Stimulated activated CD4-positive, alpha-beta T cell treated with anti-CD3 and anti-CD28 coated beads, TNF-alpha, amount 100 ng/mL, for 1 hour (primary cell): Measurements from ENCODE around the gene SYNDIG1L.

Source experiments
- DNase-seq, 3 donors: peaks; one replicate each; pipeline ENCODE4 v3.0.0-alpha.2; 2020; ENCODE audit warnings: low read depth in 3 of 3, low spot score in 1 of 3

The SYNDIG1L gene

GRCh38 chr14:74429991-74430390 lies 4.0 kb upstream of the SYNDIG1L start:
- no peak for DNase-seq

- no peak for DNase-seq
Observed at GRCh38 chr14:74429221-74429691, 3.2 kb upstream of the SYNDIG1L start.

GRCh38 chr14:74427651-74428050 lies 1.6 kb upstream of the SYNDIG1L start:
- no peak for DNase-seq

DNA sequence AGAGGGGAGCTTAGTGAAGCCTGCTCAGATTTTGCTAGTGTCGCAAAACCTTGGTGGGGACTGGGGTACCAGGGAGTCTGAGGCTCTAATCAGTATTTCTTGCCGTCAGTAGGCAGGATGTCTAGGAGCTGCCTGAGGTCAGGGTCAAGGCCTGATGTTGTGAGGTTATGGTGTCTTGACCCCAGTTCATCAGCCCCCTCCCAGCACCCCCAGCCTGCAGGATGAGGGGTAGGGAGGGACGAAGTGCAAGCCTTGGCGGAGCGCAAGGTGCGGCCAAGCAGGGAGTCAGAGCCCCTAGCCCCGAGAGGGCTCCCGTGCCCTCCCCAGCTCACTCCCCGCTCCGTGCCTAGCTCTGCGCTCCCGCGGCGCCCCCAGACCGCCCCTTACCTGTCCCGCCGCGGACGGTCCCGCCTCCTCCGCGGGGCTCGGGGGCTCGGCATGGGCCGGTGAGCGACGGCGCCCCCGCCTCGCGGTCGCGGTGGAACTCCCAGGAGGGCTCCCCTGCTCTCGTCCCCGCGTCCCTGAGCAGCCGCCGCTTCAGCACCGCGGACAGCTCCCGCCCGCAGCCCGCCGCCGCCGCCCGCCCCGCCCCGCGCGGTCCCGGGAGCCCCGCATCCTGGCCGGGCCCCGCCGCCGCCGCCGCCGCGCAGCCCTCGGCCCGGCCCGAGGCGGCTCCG lies 347 bp downstream of the SYNDIG1L start:
- peak in 2 of 3 donors; percentile 15 to 47 for DNase-seq

- no peak for DNase-seq
Observed at GRCh38 chr14:74424606-74425005, 1.4 kb downstream of the SYNDIG1L start.

- DNase-seq = no peak
Observed at GRCh38 chr14:74423246-74423645, 2.8 kb downstream of the SYNDIG1L start.

DNA sequence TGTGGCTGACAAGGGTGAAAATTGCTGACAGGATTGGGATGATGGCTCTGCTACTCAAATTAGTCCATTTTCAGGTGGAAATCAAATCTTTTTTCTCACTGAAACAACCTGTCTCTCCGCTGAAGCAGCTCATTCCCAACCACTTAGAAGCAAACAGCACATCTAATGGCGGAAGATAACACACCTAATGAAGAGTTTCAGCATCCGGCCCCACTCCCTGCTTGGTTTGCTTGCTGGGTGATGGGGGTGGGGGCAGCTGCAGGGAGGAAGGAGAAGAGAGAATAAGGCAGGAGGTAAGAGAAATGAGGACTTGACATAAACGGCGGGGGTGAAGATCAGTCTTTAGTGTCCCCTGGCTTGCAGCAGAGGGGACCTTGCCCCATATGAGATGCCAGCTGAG lies 4.0 kb downstream of the SYNDIG1L start:
- no peak for DNase-seq

GRCh38 chr14:74419086-74419485 lies 6.9 kb downstream of the SYNDIG1L start:
- DNase-seq = no peak

GRCh38 chr14:74418031-74418430 lies 8.0 kb downstream of the SYNDIG1L start:
- DNase-seq = no peak

- no peak for DNase-seq
Observed at GRCh38 chr14:74417611-74418010, 8.4 kb downstream of the SYNDIG1L start.

- DNase-seq = no peak
Observed at GRCh38 chr14:74417201-74417600, 8.8 kb downstream of the SYNDIG1L start.

DNA sequence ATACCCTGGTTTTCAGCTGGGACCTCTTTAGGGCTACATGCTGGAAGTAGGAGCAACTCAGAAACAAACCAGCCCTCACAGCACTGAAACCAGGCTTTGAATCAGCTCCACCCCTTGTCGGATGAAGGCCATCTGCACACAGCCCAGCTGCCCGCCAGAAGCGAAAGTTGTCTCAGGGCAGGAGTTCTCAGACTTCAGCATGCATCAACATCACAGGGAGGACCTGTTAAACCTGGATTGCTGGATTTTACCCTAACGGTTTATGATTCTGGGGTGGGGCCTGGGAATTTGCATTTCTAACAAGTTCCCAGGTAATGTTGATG lies 10.9 kb downstream of the SYNDIG1L start:
- no peak for DNase-seq

GRCh38 chr14:74414403-74415114 lies 11.5 kb downstream of the SYNDIG1L start:
- DNase-seq = no peak

GRCh38 chr14:74413627-74414026 lies 12.4 kb downstream of the SYNDIG1L start:
- no peak for DNase-seq

DNA sequence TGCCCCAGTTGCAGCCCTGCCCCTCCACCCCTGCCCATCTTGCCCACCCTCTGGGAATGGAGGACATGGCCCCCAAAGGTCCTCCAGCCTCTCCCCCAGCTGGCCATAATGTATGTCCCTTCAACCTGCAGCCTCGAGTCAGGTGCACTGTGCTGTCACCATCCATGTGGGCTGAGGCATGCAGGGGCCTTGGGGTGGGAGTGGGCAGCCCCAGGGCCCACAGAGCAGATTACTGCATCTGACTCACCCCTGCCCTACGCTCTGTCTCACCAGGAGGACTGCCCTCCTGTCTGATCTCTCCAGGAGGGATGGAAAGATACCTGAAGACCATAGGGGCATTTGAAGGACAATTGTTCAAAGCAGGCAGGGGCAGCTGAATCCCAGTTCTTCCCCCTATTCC lies 13.3 kb downstream of the SYNDIG1L start:
- no peak for DNase-seq

- DNase-seq = no peak
Observed at GRCh38 chr14:74411671-74412070, 14.3 kb downstream of the SYNDIG1L start.

- no peak for DNase-seq
Observed at GRCh38 chr14:74409441-74409840, 16.6 kb downstream of the SYNDIG1L start.

DNA sequence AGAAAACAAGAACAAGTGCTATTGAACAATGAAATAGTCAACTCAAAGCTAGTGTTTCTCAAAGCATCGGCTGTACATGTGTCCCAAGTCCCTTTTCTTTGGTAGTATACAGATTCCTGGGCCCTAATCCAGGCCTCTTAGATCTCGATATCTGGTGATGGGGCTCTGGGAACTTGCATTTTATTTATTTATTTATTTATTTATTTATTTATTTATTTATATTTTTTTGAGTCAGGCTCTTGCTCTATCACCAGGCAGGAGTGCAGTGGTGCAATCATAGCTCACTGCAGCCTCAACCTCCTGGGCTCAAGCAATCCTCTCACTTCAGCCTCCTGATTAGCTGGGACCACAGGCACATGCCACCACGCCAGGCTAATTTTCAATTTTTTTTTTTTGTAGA lies 17.1 kb downstream of the SYNDIG1L start:
- DNase-seq = no peak

- DNase-seq = no peak
Observed at GRCh38 chr14:74407801-74408154, 18.2 kb downstream of the SYNDIG1L start.

GRCh38 chr14:74407021-74407800 lies 18.8 kb downstream of the SYNDIG1L start:
- no peak for DNase-seq

DNA sequence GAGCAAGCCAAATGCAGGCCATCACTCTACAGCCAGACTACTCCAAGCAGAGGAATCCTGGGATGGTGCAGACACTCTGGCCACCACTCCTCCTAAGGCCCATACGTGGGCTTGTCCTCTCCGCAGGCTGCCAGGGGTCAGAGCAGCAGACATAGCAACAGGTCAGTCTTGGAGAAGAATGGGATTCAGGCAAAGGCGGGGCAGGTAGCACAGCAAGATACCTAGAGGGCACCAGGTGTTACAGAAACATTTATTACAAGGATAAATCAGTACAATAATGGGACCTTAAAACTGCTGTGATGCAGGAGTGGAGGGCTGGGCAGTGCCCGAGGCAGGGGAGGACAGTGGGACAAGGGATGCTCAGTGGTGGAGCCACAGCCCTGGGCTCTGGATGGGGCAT lies 20.3 kb downstream of the SYNDIG1L start:
- no peak for DNase-seq

GRCh38 chr14:74404435-74404834 lies 21.6 kb downstream of the SYNDIG1L start:
- no peak for DNase-seq
